Epithelial cell of prostate (primary cell): Measurements from ENCODE around the gene GALNT17.
"Not testable (repeated sequence)": the region's sequence is repeated elsewhere in the genome, so short reads cannot be mapped to it uniquely, and the experiment has no call there.

ENCODE experiments used
- DNase-seq: peaks from one replicate; pipeline ENCODE4 v3.0.0-alpha.2; 2011; ENCODE audit warnings: low read depth, low spot score
- H3K27ac ChIP-seq: fragments of 450-650 bp; 2 replicates; pipeline ENCODE4 v1.5.1; 2017; ENCODE audit warnings: mild to moderate bottlenecking

GALNT17 gene

DNA sequence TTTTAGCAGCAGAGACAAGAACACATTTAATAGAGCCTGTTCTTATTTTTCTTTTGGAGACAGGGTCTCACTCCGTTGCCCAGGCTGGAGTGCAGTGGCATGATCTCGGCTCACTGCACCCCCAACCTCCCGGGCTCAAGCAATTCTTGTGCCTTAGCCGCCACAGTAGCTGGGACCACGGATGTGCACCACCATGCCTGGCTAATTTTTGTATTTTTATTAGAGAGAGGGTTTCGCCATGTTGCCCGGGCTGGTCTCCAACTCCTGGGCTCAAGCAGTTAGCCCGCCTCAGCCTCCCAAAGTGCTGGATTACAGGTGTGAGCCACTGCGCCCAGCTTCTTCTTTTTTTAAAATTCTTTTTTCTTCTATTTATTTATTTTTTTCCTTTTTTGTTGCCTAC, 23.3 kb downstream of the GALNT17 start:
- no peak overlapping the region for H3K27ac ChIP-seq
- DNase-seq: no peak

- no peak for DNase-seq
These were observed 25.8 kb downstream of the GALNT17 start for GRCh38 chr7:71157757-71158156.

DNA sequence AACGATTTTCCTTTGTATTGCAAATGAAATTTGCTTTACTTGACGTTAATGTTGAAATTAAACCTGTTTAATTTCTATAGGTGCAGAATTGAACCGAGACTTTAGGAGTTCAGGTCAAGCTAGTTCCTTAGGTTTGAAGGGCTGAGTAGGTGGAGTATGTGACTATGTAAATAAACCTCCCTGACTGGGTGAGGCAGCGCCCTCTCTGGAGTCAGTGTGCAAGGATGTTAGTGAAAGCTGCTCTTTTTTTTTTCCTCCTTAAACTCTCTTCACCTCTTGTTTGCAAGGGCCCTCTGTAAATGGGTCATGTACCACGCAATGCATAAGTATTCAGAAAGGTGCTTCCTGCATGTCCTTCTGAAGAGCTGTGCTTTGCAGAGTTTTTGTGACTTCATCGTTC, 33.8 kb downstream of the GALNT17 start:
- no peak for DNase-seq

More at GRCh38 chr7:71157757-71158156, 25.8 kb downstream of the GALNT17 start:
- H3K27ac ChIP-seq: no peak overlapping the region

DNA sequence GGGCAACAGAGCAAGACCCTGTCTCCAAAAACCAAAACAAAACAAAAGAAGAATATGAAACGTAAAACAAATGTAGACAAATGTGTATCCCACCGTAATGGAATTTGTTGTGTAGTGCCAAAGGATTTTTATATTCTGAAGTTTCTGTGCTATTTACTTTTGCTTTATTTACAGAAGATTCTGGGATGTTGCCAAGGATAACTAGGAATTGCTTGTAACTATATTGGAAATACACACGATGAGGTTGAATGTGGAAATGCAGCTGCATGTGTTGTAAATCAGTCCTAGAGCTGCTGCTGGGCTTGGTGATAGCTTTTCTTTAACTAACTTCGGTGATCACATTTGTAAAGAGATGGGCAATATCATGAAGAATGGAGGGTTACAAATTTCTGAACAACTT, 39.5 kb downstream of the GALNT17 start:
- no peak for DNase-seq
- H3K27ac ChIP-seq: no peak overlapping the region

More for the DNA sequence above, 33.8 kb downstream of the GALNT17 start:
- H3K27ac ChIP-seq: no peak overlapping the region

- DNase-seq: no peak
- H3K27ac ChIP-seq: no peak overlapping the region
These were observed 42.0 kb downstream of the GALNT17 start for GRCh38 chr7:71173955-71174354.

DNA sequence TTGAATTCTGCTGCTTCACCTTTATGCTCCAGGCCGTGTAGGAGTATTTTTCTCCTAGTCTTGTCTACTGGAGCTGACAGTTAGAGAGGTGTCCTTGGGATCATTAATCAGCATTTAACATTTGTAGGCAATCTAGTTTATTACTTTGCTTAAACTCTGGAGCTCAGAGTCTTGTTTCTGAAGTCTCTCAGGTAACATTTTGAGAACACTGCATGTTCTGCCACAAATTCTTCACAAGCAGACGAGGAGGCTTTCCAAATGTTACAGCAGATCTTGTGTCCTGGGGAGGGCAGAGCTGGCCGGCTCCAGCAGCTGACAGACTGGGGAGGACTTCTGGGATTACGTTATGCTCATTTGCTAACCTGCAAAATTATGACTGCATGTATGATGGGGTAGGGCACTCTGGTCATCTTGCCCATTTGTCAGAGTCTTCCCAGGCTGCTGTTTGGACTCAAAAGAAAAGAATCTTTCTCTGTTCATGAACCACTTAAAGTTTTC, 50.5 kb downstream of the GALNT17 start:
- H3K27ac ChIP-seq: no peak overlapping the region
- DNase-seq: no peak

- H3K27ac ChIP-seq: no peak overlapping the region
- DNase-seq: no peak
These were observed 52.2 kb downstream of the GALNT17 start for GRCh38 chr7:71184136-71184535.

DNA sequence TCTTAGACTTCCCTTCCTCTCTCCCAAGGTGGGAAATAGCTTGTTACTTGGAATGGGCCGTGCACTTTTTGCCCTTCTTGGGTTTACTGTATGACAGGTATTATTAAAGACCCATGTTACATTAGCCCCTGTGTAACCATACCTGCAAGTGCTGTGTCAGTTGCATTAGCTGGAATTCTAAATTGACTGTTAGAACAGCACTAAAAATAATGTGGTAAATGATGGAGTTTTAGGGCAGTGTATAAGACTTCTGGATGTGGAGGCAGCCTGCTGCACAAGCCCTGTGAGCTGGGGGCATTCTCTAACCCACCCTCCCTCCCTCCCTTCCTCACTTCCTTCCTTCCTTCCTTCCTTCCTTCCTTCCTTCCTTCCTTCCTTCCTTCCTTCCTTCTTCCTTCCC, 52.7 kb downstream of the GALNT17 start:
- no peak overlapping the region for H3K27ac ChIP-seq
- no peak for DNase-seq

- no peak overlapping the region for H3K27ac ChIP-seq
- DNase-seq: no peak
These were observed 54.7 kb downstream of the GALNT17 start for GRCh38 chr7:71186535-71187057.

GRCh38 chr7:71191771-71192170, 59.8 kb downstream of the GALNT17 start:
- no peak overlapping the region for H3K27ac ChIP-seq
- DNase-seq: no peak

DNA sequence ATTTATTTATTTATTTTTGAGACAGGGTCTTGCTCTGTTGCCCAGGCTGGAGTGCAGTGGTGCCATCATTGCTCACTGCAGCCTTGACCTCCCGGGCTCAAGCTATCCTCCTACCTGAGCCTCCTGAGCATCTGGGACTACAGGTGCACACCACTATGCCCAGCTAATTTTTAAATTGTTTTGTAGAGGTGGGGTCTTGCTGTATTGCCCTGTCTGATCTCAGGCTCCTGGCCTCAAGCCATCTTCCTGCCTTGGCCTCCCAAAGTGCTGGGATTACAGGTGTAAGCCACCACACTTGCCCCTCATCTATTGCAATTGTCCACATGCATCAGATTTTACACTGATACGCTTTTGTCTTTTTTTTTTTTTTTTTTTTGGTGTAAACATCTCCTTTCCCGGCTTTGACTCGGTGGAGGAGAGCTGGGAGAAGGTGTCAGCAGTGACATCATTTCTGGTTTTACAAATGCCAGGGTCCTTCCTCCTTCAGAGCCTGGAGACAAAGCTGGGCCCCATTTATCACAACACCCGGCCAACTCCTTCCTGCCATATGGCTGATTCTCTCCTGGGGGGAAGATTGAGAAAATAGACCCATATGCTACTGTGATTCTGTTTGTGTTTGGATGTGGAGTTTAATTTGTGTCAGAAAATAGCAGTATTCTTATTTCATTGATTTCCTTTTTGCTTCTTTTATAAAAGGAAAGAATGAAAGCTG, 61.3 kb downstream of the GALNT17 start:
- DNase-seq: no peak
- no peak overlapping the region for H3K27ac ChIP-seq

- no peak for DNase-seq
These were observed 66.4 kb downstream of the GALNT17 start for GRCh38 chr7:71198391-71198790.

DNA sequence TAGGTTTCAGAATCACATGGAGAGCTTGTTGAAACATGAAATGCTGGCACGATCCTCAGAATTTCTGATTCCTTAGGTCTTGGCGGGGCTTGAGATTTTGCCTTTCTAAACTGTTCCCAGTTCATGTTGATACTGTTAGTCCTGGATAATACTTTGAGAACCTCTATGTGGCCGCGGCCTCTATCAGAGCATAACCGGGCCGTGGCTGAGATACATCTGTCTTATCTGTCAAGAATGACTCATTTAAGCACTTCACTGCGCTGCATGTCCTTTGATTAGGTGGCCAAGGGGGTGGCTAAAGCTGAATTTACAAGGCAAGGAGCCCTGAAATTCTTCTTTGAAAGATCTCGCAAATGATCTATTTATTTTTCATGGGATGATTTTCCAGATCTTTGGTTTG, 66.9 kb downstream of the GALNT17 start:
- DNase-seq: no peak
- H3K27ac ChIP-seq: no peak overlapping the region

More at GRCh38 chr7:71198391-71198790, 66.4 kb downstream of the GALNT17 start:
- H3K27ac ChIP-seq: no peak overlapping the region

GRCh38 chr7:71206184-71206583, 74.2 kb downstream of the GALNT17 start:
- no peak for DNase-seq
- H3K27ac ChIP-seq: no peak overlapping the region

DNA sequence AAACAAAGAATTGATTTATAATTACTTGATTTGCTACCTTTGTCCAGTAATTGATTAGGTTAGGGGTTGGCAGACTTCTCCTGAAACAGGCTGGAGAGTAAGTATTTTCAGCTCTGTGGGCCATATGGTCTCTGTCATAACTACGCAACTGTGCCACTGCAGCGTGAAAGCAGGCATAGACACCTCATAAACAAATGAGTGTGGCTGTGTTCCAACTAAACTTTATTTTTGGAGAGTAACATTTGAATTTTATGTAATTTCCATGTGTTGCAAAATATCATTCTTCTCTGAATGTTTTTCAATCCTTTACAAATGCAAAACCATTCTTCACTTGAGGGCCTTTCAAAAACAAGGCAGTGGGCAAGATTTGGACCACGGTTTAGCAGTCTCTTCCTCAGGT, 76.9 kb downstream of the GALNT17 start:
- DNase-seq: no peak

GRCh38 chr7:71209484-71209883, 77.5 kb downstream of the GALNT17 start:
- not testable (repeated sequence) for H3K27ac ChIP-seq, DNase-seq

More for the DNA sequence above, 76.9 kb downstream of the GALNT17 start:
- H3K27ac ChIP-seq: no peak overlapping the region

GRCh38 chr7:71210220-71210619, 78.3 kb downstream of the GALNT17 start:
- DNase-seq: no peak
- no peak overlapping the region for H3K27ac ChIP-seq

GRCh38 chr7:71212433-71212832, 80.5 kb downstream of the GALNT17 start:
- not testable (repeated sequence) for DNase-seq, H3K27ac ChIP-seq

DNA sequence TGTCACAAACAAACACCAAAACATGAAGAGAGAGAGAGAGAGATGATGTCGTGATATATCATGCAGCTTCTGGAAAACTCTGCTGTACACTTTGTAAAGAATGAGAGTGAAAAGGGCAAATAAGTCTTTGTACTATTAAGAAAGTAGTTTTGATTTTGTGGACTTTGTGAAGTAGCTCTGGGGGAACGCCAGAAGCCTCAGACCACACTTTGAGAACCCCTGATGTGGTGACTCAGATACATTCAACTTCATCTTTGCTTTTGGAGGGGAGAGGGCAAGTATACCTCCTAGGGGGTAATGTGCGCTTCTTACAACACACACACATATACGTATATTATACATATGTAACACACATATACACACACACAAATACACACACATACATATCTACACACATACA, 84.3 kb downstream of the GALNT17 start:
- DNase-seq: no peak
- no peak overlapping the region for H3K27ac ChIP-seq

GRCh38 chr7:71220210-71220695, 88.3 kb downstream of the GALNT17 start:
- DNase-seq: no peak
- H3K27ac ChIP-seq: no peak overlapping the region

- DNase-seq: no peak
- H3K27ac ChIP-seq: no peak overlapping the region
These were observed 89.1 kb downstream of the GALNT17 start for GRCh38 chr7:71221049-71221448.

- DNase-seq: no peak
- no peak overlapping the region for H3K27ac ChIP-seq
These were observed 89.6 kb downstream of the GALNT17 start for GRCh38 chr7:71221549-71221948.
